ENCODE data around the gene C1QTNF1.

DNA sequence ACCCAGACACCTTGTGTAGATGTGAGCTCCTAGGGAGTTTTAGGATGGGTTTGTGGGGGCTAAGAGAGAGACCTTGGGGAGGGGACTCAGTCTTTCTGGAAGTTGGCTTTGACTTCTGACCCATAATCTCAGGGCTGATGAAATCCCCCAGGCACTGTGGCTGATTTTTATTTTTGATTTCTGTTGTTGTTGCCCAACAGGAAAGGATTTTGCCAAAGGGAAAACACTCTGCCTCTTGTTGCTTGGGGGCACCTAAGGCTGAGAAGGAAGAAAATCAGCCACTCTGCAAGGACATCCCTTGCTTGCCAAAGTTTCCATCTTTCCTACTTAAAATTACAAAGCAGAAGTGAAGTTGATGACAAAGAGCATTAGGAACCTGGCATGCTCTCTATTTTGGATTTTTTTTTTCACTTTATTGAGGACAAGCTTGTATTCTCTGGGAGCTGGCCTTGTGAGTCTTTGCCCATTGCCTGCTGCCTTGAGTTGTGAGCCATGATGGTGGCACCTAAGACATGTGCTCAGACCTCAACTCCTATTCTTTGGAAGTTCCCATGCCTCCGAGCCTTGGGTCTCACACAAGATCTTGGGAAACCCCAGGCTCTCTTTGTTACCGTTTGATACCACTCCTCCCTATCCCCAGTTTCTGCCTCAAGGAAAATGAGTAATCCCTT, 3.2 kb upstream of the C1QTNF1 start:
- TF ChIP-seq POLR2AphosphoS5 (IDR thresholded peaks at IDR 0.05) (no peak), POLR2A (IDR thresholded peaks at IDR 0.05) (no peak)
- TF ChIP-seq, protein P1, sequence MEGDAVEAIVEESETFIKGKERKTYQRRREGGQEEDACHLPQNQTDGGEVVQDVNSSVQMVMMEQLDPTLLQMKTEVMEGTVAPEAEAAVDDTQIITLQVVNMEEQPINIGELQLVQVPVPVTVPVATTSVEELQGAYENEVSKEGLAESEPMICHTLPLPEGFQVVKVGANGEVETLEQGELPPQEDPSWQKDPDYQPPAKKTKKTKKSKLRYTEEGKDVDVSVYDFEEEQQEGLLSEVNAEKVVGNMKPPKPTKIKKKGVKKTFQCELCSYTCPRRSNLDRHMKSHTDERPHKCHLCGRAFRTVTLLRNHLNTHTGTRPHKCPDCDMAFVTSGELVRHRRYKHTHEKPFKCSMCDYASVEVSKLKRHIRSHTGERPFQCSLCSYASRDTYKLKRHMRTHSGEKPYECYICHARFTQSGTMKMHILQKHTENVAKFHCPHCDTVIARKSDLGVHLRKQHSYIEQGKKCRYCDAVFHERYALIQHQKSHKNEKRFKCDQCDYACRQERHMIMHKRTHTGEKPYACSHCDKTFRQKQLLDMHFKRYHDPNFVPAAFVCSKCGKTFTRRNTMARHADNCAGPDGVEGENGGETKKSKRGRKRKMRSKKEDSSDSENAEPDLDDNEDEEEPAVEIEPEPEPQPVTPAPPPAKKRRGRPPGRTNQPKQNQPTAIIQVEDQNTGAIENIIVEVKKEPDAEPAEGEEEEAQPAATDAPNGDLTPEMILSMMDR (IDR thresholded peaks at IDR 0.05): no peak

All from suprapubic skin (tissue), 4 donors.